Lower leg skin (tissue), 4 donors: Measurements from ENCODE around the gene SH3RF3. TPM values are rescaled to one million over a fixed set of nuclear protein-coding genes. Genes with fewer than 3 reads are reported as not detected.

Experiments used
- DNase-seq, 2 donors: peaks; one replicate each; pipeline ENCODE4 v3.0.0-alpha.2; 2019; ENCODE audit warnings: low spot score in 2 of 2
- H3K4me3 ChIP-seq: fragments of 200-600 bp; sonication (generic); 2 replicates; pipeline ENCODE4 v1.5.1; 2017; ENCODE audit warnings: mild to moderate bottlenecking, low read depth; ENCODE audit not compliant: poor library complexity, severe bottlenecking
- CTCF ChIP-seq, 3 donors: fragments of 450-650 bp; IDR thresholded peaks; one replicate each; pipeline ENCODE4 v1.5.1; 2016; ENCODE audit warnings: antibody characterized with exemption in 3 of 3, mild to moderate bottlenecking in 3 of 3, moderate library complexity in 2 of 3
- POLR2A ChIP-seq, 2 donors: fragments of 450-650 bp; IDR thresholded peaks; one replicate each; pipeline ENCODE4 v1.6.1; 2016 to 2017; ENCODE audit warnings: antibody characterized with exemption in 2 of 2, mild to moderate bottlenecking in 1 of 2, moderate library complexity in 1 of 2
- WGBS, 2 donors: methylation state at CpG; one replicate each; pipeline ENCODE4 v1.1.5; 2018; 5-methylcytosine and 5-hydroxymethylcytosine counted together
- intact Hi-C: fragments of 100-400 bp; cut with DNase I; formaldehyde crosslinking; loops from one replicate; pipeline ENCODE4 v1.15.0; 2023; ENCODE audit warnings: low total_unique reads
- total RNA-seq, 4 donors: library from RNA; depleted of rRNA; stranded (reverse); fragments of >200 nt; gene quantifications; one replicate each; pipeline ENCODE4 v1.1.0, GENCODE V29; 2016

SH3RF3 gene
- total RNA-seq, 4 donors from 2014 or later: 1.9 to 7.4 (median 3.2) TPM

GRCh38 chr2:109134741-109135358 is 5.8 kb downstream of the SH3RF3 start:
- H3K4me3 ChIP-seq: no peak overlapping the region
- intact Hi-C loops: no loop called here
- DNase-seq: peak in 1 of 2 donors; percentile 53
- TF ChIP-seq POLR2A (IDR thresholded peaks at IDR 0.05): no peak
- no peak for TF ChIP-seq CTCF (IDR thresholded peaks at IDR 0.05)
- WGBS, 2 donors: 84 to 88% methylated on average over 8 of the region's 8 CpGs

- intact Hi-C loops: no loop called here
- 62 to 69% methylated on average over 17 of the region's 17 CpGs for WGBS, 2 donors
- peak in 1 of 2 donors; percentile 72 for DNase-seq
These were observed 6.6 kb downstream of the SH3RF3 start for GRCh38 chr2:109135359-109136197.

GRCh38 chr2:109136542-109136941 is 7.5 kb downstream of the SH3RF3 start:
- H3K4me3 ChIP-seq: no peak overlapping the region
- WGBS, 2 donors: 92 to 93% methylated on average over 7 of the region's 7 CpGs
- intact Hi-C loops: no loop called here
- peak in 1 of 2 donors; percentile 2 for DNase-seq
- TF ChIP-seq POLR2A (IDR thresholded peaks at IDR 0.05) (no peak), CTCF (IDR thresholded peaks at IDR 0.05) (no peak)

More at GRCh38 chr2:109135359-109136197, 6.6 kb downstream of the SH3RF3 start:
- H3K4me3 ChIP-seq: no peak overlapping the region
- no peak for TF ChIP-seq CTCF (IDR thresholded peaks at IDR 0.05)
- no peak for TF ChIP-seq POLR2A (IDR thresholded peaks at IDR 0.05)

- 95 to 96% methylated on average over 5 of the region's 6 CpGs for WGBS, 2 donors
- no peak for DNase-seq
- no peak overlapping the region for H3K4me3 ChIP-seq
- no peak for TF ChIP-seq POLR2A (IDR thresholded peaks at IDR 0.05)
- TF ChIP-seq CTCF (IDR thresholded peaks at IDR 0.05): no peak
- intact Hi-C loops: no loop called here
These were observed 8.6 kb downstream of the SH3RF3 start for GRCh38 chr2:109137616-109138015.

DNA sequence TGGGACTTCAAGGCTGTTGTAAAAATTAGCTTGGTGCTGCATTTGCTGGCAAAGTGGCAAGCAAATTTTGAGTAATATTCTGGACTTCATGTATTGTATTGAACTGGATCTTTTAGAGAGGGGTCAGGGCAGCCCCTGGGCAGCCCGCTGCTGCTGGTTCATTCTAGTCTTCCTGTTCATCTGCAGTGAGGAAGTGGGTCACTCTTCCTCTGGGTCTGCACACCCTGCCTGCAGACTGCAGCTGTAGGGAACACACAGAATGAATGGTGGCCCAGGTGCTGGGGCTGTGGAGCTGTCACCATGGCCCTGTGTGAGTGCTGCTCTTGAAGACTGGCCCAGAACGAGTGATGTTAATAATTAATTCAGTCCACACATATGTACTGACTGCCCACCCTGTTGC is 9.4 kb downstream of the SH3RF3 start:
- no peak for DNase-seq
- WGBS, 2 donors: 68% methylated on average over 2 of the region's 2 CpGs
- intact Hi-C loops: no loop called here
- TF ChIP-seq POLR2A (IDR thresholded peaks at IDR 0.05): no peak
- TF ChIP-seq CTCF (IDR thresholded peaks at IDR 0.05): no peak
- H3K4me3 ChIP-seq: no peak overlapping the region
